K562 (cell line): ENCODE measurements around the gene NXPH4. TPM values are rescaled to one million over a fixed set of nuclear protein-coding genes. Genes with fewer than 3 reads are reported as not detected.

Experiments
- ATAC-seq: fragments of 200-7000 bp; cut with Tn5 transposase; 3 replicates; pipeline ENCODE4 v1.9.1; 2020; ENCODE audit warnings: moderate library complexity
- BruUV-seq: library from RNA; stranded (reverse); fragments of 400-500 nt; replicated peaks from 2 replicates; lab custom pipeline; 2021; lab: Mats Ljungman, UMichigan
- CTCF ChIA-PET: fragments of 300-600 bp; formaldehyde crosslinking; extraction: SDS; loops from one replicate; lab custom pipeline; 2021; ENCODE audit warnings: low intra/inter-chr PET ratio; lab: Yijun Ruan, JAX
- POLR2A ChIA-PET: fragments of 300-600, 350-650 bp; sonication (Branson Sonifier 250); formaldehyde crosslinking; extraction: SDS; loops from one replicate; lab custom pipeline; 2021; ENCODE audit warnings: antibody characterized with exemption, inconsistent platforms; lab: Yijun Ruan, JAX
- DNase-seq, 4 experiments: peaks; one replicate each; pipeline versions ENCODE4 v3.0.0 to v3.0.0-alpha.2; 2011 to 2018; ENCODE audit warnings: low spot score in 3 of 4, mixed read lengths in 3 of 4; ENCODE audit errors: extremely low read depth in 1 of 4
- FAIRE-seq: peaks from 2 replicates; lab custom pipeline; 2011; peaks lifted over from hg19 to GRCh38; lab: Jason Lieb, UNC
- H2AFZ ChIP-seq: 2 replicates; pipeline ENCODE4 v1.6.0; 2011; ENCODE audit warnings: low read depth, low read length, control low read depth, inconsistent platforms
- H3K27ac ChIP-seq: fragments of 200-600 bp; 3 replicates; pipeline ENCODE4 v1.8.0; 2011; ENCODE audit warnings: low read depth, mild to moderate bottlenecking, control low read depth, inconsistent platforms, low read length, moderate library complexity, mixed read lengths; ENCODE audit errors: extremely low read depth
- H3K27me3 ChIP-seq, 2 experiments: fragments of 300-600 bp in 1 of 2; 2 replicates in 1 of 2; 3 replicates in 1 of 2; pipeline versions ENCODE4 v1.6.0 to v1.8.0; 2011; ENCODE audit warnings: inconsistent platforms in 2 of 2, low read length in 2 of 2, mild to moderate bottlenecking in 1 of 2, mixed read lengths in 1 of 2, moderate library complexity in 1 of 2; ENCODE audit not compliant: control insufficient read depth in 2 of 2, insufficient read depth in 2 of 2
- H3K36me3 ChIP-seq: fragments of 300-600 bp; 3 replicates; pipeline ENCODE4 v1.8.0; 2011; ENCODE audit warnings: mild to moderate bottlenecking, low read length, inconsistent platforms; ENCODE audit not compliant: control insufficient read depth, insufficient read depth
- H3K4me1 ChIP-seq, 2 experiments: fragments of 200-600 bp in 1 of 2; replicated peaks in 1 of 2; 2 replicates in 1 of 2; 3 replicates in 1 of 2; pipeline versions ENCODE4 v1.5.1 to v1.8.0; 2011; ENCODE audit warnings: inconsistent platforms in 2 of 2, low read length in 2 of 2, mild to moderate bottlenecking in 1 of 2, mixed read lengths in 1 of 2, moderate library complexity in 1 of 2; ENCODE audit not compliant: control insufficient read depth in 2 of 2, insufficient read depth in 2 of 2
- H3K4me2 ChIP-seq: 2 replicates; pipeline ENCODE4 v1.6.1; 2011; ENCODE audit warnings: low read length, control low read depth, inconsistent platforms, mixed read lengths; ENCODE audit not compliant: insufficient read depth
- H3K4me3 ChIP-seq: fragments of 200-600 bp; sonication (generic), shearing (Covaris generic); 2 replicates; pipeline ENCODE4 v1.5.1; 2016; ENCODE audit warnings: control low read depth, inconsistent platforms
- H3K79me2 ChIP-seq: fragments of 200-600 bp; 3 replicates; pipeline ENCODE4 v1.8.0; 2011; ENCODE audit warnings: low read length, inconsistent platforms; ENCODE audit not compliant: control insufficient read depth, insufficient read depth
- H3K9ac ChIP-seq, 2 experiments: 2 replicates each; pipeline versions ENCODE4 v1.6.0 to v1.6.1; 2011; ENCODE audit warnings: low read depth in 2 of 2, low read length in 2 of 2, control low read depth in 1 of 2, inconsistent platforms in 1 of 2, mild to moderate bottlenecking in 1 of 2, mixed read lengths in 1 of 2; ENCODE audit not compliant: insufficient read depth in 1 of 2
- H3K9me1 ChIP-seq: one replicate; pipeline ENCODE4 v1.6.0; 2011; ENCODE audit warnings: inconsistent platforms, mild to moderate bottlenecking, low read length, moderate library complexity; ENCODE audit not compliant: control insufficient read depth, insufficient read depth
- H3K9me3 ChIP-seq: replicated peaks from 2 replicates; pipeline ENCODE4 v1.5.1; 2011; ENCODE audit warnings: low read depth, low read length, inconsistent platforms; ENCODE audit not compliant: control insufficient read depth, insufficient read depth
- H4K20me1 ChIP-seq: replicated peaks from 2 replicates; pipeline ENCODE4 v1.6.1; 2011; ENCODE audit warnings: low read length, inconsistent platforms, mixed read lengths; ENCODE audit not compliant: control insufficient read depth, insufficient read depth
- E2F3 ChIP-seq: fragments of 250-450 bp; sonication (Bioruptor Pico); IDR thresholded peaks from 2 replicates; pipeline ENCODE4 v1.4.0; 2020; ENCODE audit warnings: mild to moderate bottlenecking
- PKNOX1 ChIP-seq: fragments of 450-650 bp; IDR thresholded peaks from 2 replicates; pipeline ENCODE4 v1.6.1; 2016
- PURB ChIP-seq: sonication (generic); formaldehyde crosslinking; IDR thresholded peaks from 2 replicates; pipeline ENCODE4 v1.9.0; 2021; ENCODE audit warnings: low read depth, mild to moderate bottlenecking, missing genetic modification reagents
- RBM14 ChIP-seq: fragments of 200-400 bp; formaldehyde crosslinking; IDR thresholded peaks from 2 replicates; pipeline ENCODE4 v1.6.1; 2018; ENCODE audit warnings: low read depth, mild to moderate bottlenecking, low read length, moderate library complexity, borderline replicate concordance; ENCODE audit not compliant: insufficient read depth
- SMARCE1 ChIP-seq: fragments of 450-650 bp; IDR thresholded peaks from 2 replicates; pipeline ENCODE4 v1.7.1; 2016; ENCODE audit warnings: mild to moderate bottlenecking
- STAG1 ChIP-seq: sonication (generic); formaldehyde crosslinking; IDR thresholded peaks from 2 replicates; pipeline ENCODE4 v1.5.0; 2020; ENCODE audit warnings: missing genetic modification reagents, borderline replicate concordance
- ZNF318 ChIP-seq, 2 experiments: fragments of 450-650 bp; IDR thresholded peaks; 2 replicates each; pipeline ENCODE4 v1.6.1; 2016; ENCODE audit warnings: mild to moderate bottlenecking in 2 of 2, borderline replicate concordance in 1 of 2, low read depth in 1 of 2, moderate library complexity in 1 of 2
- ZNF57 ChIP-seq: fragments of 450-650 bp; formaldehyde crosslinking; IDR thresholded peaks from 2 replicates; pipeline ENCODE4 v1.4.0; 2020; ENCODE audit warnings: mild to moderate bottlenecking, moderate library complexity
- WGBS: fragments of 100-300 bp; shearing (Covaris generic); methylation state at CpG from one replicate; pipeline ENCODE4 v1.1.6; 2016; ENCODE audit warnings: low coverage, mixed read lengths; ENCODE audit not compliant: insufficient coverage; ENCODE audit errors: missing lambda C conversion rate; 5-methylcytosine and 5-hydroxymethylcytosine counted together
- in situ Hi-C: fragments of 300-500 bp; cut with MboI; formaldehyde crosslinking; loops from 4 replicates; pipeline ENCODE4 v1.15.0; 2018; ENCODE audit warnings: inconsistent platforms, mixed read lengths
- intact Hi-C: fragments of 100-400 bp; cut with micrococcal nuclease; formaldehyde crosslinking; loops from 2 replicates; pipeline ENCODE4 v1.14.2; 2022
- polyA plus RNA-seq, 8 experiments: library from polyadenylated mRNA; depleted of rRNA in 4 of 8; stranded (reverse) in 5 of 8; unstranded in 3 of 8; fragments of >200 nt; fragmentation: Nextera tagmentation in 2 of 8; fragmentation: Illumina TruSeq in 1 of 8; extraction: Ambion mirVana in 2 of 8; extraction: Trizol in 1 of 8; gene quantifications; 2 replicates each; pipeline versions ENCODE4 v1.2.1 to v1.2.3, GENCODE V29; 2011 to 2014; ENCODE audit warnings: inconsistent platforms in 1 of 8, missing spikeins in 1 of 8
- total RNA-seq, 7 experiments: library from RNA; depleted of rRNA in 6 of 7; stranded (reverse); fragments of >200 nt in 6 of 7; fragmentation: Illumina TruSeq in 2 of 7; extraction: Trizol in 2 of 7; gene quantifications; 2 replicates each; pipeline versions ENCODE4 v1.2.1 to v1.2.3, GENCODE V29; 2011 to 2021; ENCODE audit warnings: low replicate concordance in 1 of 7
- TF ChIP-seq, protein P1 (sequence below): fragments of 450-650 bp; IDR thresholded peaks from 2 replicates; pipeline ENCODE4 v1.6.1; 2016; ENCODE audit warnings: low read depth, mild to moderate bottlenecking, moderate library complexity

NXPH4 gene
- total and polyA plus RNA-seq, 9 of the 15 experiments (the other 6 are each of a cell fraction or from before 2014, with no cell fraction given), result 0.49 to 2.7 (median 1.1) TPM; not detected in 4

DNA sequence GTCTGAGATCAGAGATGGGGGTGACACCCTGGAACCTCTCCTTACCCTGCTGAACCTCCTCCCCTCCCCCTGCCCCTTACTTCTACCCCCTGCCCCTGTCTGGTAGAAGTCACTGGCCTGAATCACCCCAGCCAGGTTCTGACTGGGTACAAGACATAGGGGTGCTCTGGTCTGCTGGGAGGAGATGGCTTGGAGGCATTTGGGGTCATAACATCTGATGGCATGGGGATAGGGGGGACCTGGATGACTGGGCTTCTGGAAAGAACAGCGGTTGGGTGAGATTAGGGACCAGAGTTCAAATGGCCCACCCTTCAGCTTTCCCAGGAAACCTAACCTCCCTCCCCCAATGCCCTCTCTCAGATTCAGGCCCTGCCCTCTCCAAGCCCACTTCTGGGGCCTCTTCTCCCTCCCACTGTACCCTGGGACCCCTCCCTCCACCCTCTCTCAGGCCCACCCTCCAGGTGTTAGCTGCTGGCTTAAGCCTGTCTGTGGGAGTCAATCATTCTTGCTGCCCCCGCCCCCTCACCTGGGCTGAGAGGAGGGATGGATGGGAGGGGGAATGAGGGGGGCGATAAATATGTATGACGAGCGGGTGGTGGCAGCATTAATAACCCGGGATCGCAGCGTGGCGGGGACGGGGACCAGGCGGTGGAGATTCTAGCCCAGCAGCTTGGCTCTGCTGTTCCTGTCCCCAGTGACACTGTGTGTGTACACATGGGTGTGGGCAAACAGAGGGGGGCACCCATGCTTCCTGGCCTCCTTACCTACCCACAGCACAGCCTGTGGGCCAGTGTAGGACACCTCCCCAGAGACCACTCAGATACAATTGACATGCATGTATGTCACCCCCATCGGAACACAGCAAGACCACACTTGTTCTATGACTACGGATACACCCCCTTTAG lies 5.9 kb downstream of the NXPH4 start:
- FAIRE-seq, result no peak
- intact Hi-C loops (no loop called here), in situ Hi-C loops (no loop called here)
- 59% methylated on average over 5 of the region's 13 CpGs for WGBS
- Histone ChIP-seq H3K9me3 (no peaks in the 10 kb centered on the region), H4K20me1 (no peaks in the 10 kb centered on the region; the same call in 1 of the 2 replicates), H2AFZ (no peak overlapping the region), H3K4me1 (peaks cover 19 to 61% of the 10 kb centered on the region in 2 experiments), H3K36me3 (no peaks in the 10 kb centered on the region), H3K9ac (no peak overlapping the region), H3K4me3 (no peak overlapping the region), H3K79me2 (no peaks in the 10 kb centered on the region), H3K9me1 (peaks cover 2% of the 10 kb centered on the region), H3K27me3 (peaks cover 31 to 42% of the 10 kb centered on the region in 2 experiments), H3K27ac (no peak overlapping the region), H3K4me2 (no peak overlapping the region)
- ChIA-PET POLR2A (interaction anchor here (0.6 to 1.2 kb wide), 6 partner anchors 8 to 513 kb away, joined by 3 to 5 read pairs (median 3); no protein-coding TSS in a partner anchor), CTCF (no interaction called here)
- DNase-seq, result no peak
- no peak for ATAC-seq
- BruUV-seq, result no TSS peak
- TF ChIP-seq RBM14 (no peak), ZNF318 (IDR thresholded peaks at IDR 0.05; ENCODE audit: borderline replicate concordance in 1 of 2, low read depth in 1 of 2) (no peak), PURB (CRISPR knock-in tag) (no peak), STAG1 (no peak), SMARCE1 (no peak), PKNOX1 (no peak), ZNF57 (CRISPR knock-in tag) (no peak), E2F3 (no peak)
- TF ChIP-seq, protein P1, sequence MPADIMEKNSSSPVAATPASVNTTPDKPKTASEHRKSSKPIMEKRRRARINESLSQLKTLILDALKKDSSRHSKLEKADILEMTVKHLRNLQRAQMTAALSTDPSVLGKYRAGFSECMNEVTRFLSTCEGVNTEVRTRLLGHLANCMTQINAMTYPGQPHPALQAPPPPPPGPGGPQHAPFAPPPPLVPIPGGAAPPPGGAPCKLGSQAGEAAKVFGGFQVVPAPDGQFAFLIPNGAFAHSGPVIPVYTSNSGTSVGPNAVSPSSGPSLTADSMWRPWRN, result no peak
